ENCODE data around the gene LRRIQ4. TPM values are rescaled to one million over a fixed set of nuclear protein-coding genes. Genes with fewer than 3 reads are reported as not detected.
A peak's percentile ranks its signal among the peaks of the same experiment; 100 is the strongest.

The LRRIQ4 gene
- total RNA-seq, 1 donor from 2014 or later = not detected

DNA sequence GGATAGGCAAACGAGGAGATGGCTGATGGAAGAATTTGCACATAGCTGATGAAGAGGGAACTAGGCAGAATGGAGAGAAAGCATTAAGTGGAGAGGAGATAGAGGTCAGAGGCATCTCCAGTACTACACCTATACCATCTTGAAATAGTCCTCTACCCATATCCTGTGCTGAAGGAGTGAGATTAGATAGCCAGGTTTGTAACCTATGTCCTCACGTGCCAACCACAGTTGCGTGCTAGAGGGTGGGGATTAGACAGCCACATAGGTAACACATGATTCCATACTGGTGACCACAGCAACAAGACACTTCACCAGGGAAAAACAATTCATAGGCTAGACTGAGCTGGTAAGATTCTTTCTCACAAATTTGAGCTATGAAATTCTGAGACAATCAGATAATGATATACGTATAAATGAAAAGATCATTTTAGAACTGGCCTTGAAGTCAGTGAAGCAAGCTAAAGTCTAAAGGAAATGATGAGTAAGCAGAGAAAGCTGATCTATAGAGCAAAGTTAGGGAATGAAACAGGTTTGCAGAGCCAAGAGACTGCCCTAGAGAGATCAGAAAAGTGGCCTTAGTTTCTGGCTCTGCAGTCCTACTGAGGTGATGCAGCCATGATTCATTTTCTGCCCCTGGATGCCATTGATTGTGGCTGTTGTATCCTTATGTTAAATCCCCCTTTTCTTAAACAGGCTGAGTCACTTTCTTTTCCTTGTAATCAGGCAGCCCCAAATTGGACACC lies 21.8 kb upstream of the LRRIQ4 start:
- Histone ChIP-seq H3K27ac (replicated peaks) (no peak overlapping the region), H3K4me1 (no peaks in the 10 kb centered on the region), H3K36me3 (peaks cover 49% of the 10 kb centered on the region), H3K4me3 (no peak overlapping the region), H3K9me3 (replicated peaks) (no peaks in the 10 kb centered on the region), H3K27me3 (ENCODE audit: low read depth) (no peaks in the 10 kb centered on the region)
- no peak for DNase-seq
- no peak for TF ChIP-seq CTCF (IDR thresholded peaks at IDR 0.05; ENCODE audit: borderline replicate concordance)
- intact Hi-C loops (cut with micrococcal nuclease) = no loop called here

DNA sequence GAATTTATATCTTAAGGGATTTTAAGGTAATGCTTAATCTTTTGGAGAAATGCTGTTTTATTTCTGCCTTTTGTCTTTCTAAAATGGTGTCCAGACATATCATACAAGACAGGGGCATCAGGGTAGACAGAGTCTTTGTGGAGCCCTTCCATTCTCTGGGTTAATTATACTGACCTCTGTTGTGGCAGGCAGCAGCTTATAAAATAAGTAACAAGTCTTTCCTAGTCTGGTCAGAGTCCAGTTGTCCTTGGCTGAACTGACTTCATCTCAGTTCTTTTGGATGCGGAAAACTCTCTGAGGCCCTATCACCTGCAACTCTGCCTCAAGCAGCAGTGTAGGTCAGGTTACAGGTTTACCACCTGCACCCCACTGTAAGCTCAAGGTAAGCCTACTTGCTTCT lies 20.3 kb upstream of the LRRIQ4 start:
- Histone ChIP-seq H3K4me3 (no peak overlapping the region), H3K36me3 (peaks cover 42% of the 10 kb centered on the region), H3K27me3 (ENCODE audit: low read depth) (no peaks in the 10 kb centered on the region), H3K9me3 (replicated peaks) (no peaks in the 10 kb centered on the region), H3K4me1 (no peaks in the 10 kb centered on the region), H3K27ac (replicated peaks) (no peak overlapping the region)
- intact Hi-C loops (cut with micrococcal nuclease) = no loop called here
- no peak for TF ChIP-seq CTCF (IDR thresholded peaks at IDR 0.05; ENCODE audit: borderline replicate concordance)
- DNase-seq = no peak

DNA sequence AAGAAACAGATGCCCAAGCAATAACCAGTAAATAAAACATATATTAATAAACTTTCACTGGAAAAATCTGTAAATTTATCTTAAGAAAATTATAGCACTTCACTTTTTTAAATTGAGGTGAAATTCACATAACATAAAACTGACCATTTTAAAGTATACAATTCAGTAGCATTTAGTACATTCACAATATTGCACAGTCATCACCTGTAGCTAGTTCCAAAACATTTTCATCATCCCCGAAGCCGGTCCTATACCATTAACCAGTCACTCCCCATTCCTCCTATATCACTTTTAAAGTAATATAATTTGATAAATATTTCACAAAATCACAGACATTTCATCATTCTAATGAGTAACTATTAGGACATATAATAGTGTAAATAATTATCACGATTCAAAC lies 8.0 kb upstream of the LRRIQ4 start:
- Histone ChIP-seq H3K4me1 (no peaks in the 10 kb centered on the region), H3K36me3 (no peaks in the 10 kb centered on the region), H3K27ac (replicated peaks) (no peak overlapping the region), H3K27me3 (ENCODE audit: low read depth) (no peaks in the 10 kb centered on the region), H3K9me3 (replicated peaks) (no peaks in the 10 kb centered on the region), H3K4me3 (no peak overlapping the region)
- no peak for TF ChIP-seq CTCF (IDR thresholded peaks at IDR 0.05; ENCODE audit: borderline replicate concordance)
- intact Hi-C loops (cut with micrococcal nuclease) = no loop called here
- DNase-seq = no peak

DNA sequence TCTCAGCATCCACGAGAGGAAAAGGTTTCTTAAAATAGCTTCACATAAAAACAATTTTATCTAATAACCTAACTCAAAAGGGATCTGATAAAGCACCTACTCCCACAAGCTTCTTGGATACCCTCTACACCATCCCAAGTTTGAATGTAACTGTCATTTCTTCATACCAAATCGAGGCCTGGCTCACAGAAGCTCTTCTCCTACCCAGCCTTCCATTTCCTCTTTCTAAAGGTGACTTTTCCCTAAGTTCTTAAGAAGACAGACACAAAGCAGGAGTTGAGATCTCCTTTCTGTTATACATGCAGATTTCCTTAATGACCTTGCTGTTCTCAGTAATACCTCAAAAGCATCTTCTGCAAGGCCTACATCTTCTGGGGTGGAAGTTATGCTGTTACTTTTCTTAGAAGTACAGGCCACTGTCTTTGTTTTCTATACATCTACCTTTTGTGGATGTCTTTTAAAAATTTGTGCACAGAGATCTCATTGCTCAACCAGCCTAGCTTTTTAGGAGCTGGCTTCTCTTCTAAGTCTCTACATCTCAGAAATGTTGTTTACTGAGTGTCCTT lies 3.4 kb upstream of the LRRIQ4 start:
- H3K9me3 ChIP-seq (replicated peaks) = no peaks in the 10 kb centered on the region
- no peak for TF ChIP-seq CTCF (IDR thresholded peaks at IDR 0.05; ENCODE audit: borderline replicate concordance)
- no peaks in the 10 kb centered on the region for H3K27me3 ChIP-seq (ENCODE audit: low read depth)
- no peak overlapping the region for H3K27ac ChIP-seq (replicated peaks)
- intact Hi-C loops (cut with micrococcal nuclease) = no loop called here
- H3K4me3 ChIP-seq = no peak overlapping the region
- H3K36me3 ChIP-seq = no peaks in the 10 kb centered on the region
- peaks cover 35% of the 10 kb centered on the region for H3K4me1 ChIP-seq
- DNase-seq = no peak

DNA sequence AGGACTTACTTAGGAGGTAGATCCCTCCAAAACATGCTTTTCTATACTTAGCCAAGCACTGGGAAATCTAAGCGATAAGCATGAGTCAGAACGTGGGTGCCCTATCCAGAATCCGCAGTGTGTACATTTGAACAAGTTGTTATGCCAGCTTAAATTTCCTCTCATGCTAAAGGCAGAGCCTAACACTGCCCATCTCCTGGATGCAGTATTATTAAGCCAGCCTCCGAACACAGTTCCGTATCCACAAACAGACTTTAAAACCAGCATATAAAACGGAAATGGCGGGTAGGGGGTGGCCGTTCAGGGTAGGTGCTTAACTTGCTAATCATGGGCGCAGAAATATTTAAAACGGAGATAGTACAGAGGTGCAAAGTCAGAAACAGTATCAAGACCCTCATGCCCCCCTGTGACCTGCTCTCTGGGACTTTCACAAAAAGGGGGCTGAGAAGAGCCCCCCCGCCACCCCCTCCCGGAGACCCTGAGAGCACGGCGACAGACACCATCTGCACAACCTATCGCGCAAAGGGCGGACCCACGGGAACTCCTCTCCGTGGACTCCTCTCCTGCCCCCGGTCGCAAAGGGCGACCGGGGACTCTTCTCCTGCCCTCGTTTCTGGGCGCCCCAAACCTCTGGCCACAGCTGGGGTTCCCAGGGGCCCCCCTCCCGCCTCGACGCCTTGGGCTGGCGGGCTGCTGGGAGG lies 889 bp upstream of the LRRIQ4 start:
- Histone ChIP-seq H3K4me1 (peaks cover 35% of the 10 kb centered on the region), H3K9me3 (replicated peaks) (peaks cover 14% of the 10 kb centered on the region), H3K4me3 (peak overlapping the region; percentile 79), H3K27ac (replicated peaks) (peak overlapping the region; percentile 82), H3K36me3 (no peaks in the 10 kb centered on the region), H3K27me3 (ENCODE audit: low read depth) (no peaks in the 10 kb centered on the region)
- intact Hi-C loops (cut with micrococcal nuclease) = no loop called here
- DNase-seq = no peak
- TF ChIP-seq CTCF (IDR thresholded peaks at IDR 0.05; ENCODE audit: borderline replicate concordance) = no peak
